HG02938 (cell line): ENCODE measurements around the gene CHRNA4.
"Not testable (repeated sequence)": the region's sequence is repeated elsewhere in the genome, so short reads cannot be mapped to it uniquely, and the experiment has no call there.

Experiments used
- ATAC-seq: cut with Tn5 transposase; IDR thresholded peaks from one replicate; pipeline ENCODE4 v1.9.1; 2021; ENCODE audit warnings: mild to moderate bottlenecking, moderate library complexity; ENCODE audit not compliant: unreplicated experiment

Gene CHRNA4

GRCh38 chr20:63351326-63351700, 9.8 kb downstream of the CHRNA4 start:
- ATAC-seq, result no peak

GRCh38 chr20:63350597-63351325, 10.4 kb downstream of the CHRNA4 start:
- ATAC-seq, result no peak

- no peak for ATAC-seq
These were observed 11.0 kb downstream of the CHRNA4 start for GRCh38 chr20:63350196-63350595.

- ATAC-seq, result no peak
These were observed 11.6 kb downstream of the CHRNA4 start for GRCh38 chr20:63349516-63349895.

- ATAC-seq, result no peak
These were observed 12.2 kb downstream of the CHRNA4 start for GRCh38 chr20:63348828-63349515.

- ATAC-seq, result no peak
These were observed 13.0 kb downstream of the CHRNA4 start for GRCh38 chr20:63347950-63348827.

- ATAC-seq, result no peak
These were observed 13.9 kb downstream of the CHRNA4 start for GRCh38 chr20:63347081-63347741.

- no peak for ATAC-seq
These were observed 14.7 kb downstream of the CHRNA4 start for GRCh38 chr20:63346131-63347080.

- ATAC-seq, result no peak
These were observed 15.6 kb downstream of the CHRNA4 start for GRCh38 chr20:63345328-63346100.

- ATAC-seq, result no peak
These were observed 16.4 kb downstream of the CHRNA4 start for GRCh38 chr20:63344616-63345327.

GRCh38 chr20:63343460-63344445, 17.4 kb downstream of the CHRNA4 start:
- ATAC-seq, result no peak

- ATAC-seq, result no peak
These were observed 18.3 kb downstream of the CHRNA4 start for GRCh38 chr20:63342561-63343459.

- ATAC-seq, result not testable (repeated sequence)
These were observed 20.9 kb downstream of the CHRNA4 start for GRCh38 chr20:63340158-63340688.

GRCh38 chr20:63339154-63340094, 21.7 kb downstream of the CHRNA4 start:
- not testable (repeated sequence) for ATAC-seq
